Measurements from ENCODE around the gene INPP5E.

DNA sequence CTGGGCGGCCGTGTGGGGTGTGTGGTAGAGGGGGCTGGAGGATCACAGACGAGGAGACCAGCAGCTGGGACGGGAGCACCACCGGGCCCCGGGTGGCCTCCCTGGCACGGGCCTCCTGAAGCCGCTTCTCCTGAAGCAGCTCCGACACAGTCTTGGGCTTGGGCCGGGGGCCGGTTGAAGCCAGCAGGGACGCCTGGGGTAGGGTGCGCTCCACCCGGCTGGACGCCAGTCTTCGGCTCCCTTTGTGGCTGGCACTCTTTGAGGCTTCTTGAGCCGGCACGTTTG is 60.7 kb downstream of the INPP5E start:
- TF ChIP-seq, protein P1, sequence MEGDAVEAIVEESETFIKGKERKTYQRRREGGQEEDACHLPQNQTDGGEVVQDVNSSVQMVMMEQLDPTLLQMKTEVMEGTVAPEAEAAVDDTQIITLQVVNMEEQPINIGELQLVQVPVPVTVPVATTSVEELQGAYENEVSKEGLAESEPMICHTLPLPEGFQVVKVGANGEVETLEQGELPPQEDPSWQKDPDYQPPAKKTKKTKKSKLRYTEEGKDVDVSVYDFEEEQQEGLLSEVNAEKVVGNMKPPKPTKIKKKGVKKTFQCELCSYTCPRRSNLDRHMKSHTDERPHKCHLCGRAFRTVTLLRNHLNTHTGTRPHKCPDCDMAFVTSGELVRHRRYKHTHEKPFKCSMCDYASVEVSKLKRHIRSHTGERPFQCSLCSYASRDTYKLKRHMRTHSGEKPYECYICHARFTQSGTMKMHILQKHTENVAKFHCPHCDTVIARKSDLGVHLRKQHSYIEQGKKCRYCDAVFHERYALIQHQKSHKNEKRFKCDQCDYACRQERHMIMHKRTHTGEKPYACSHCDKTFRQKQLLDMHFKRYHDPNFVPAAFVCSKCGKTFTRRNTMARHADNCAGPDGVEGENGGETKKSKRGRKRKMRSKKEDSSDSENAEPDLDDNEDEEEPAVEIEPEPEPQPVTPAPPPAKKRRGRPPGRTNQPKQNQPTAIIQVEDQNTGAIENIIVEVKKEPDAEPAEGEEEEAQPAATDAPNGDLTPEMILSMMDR (IDR thresholded peaks at IDR 0.05) = no peak
- no peak for TF ChIP-seq EZH2 (IDR thresholded peaks at IDR 0.05; ENCODE audit: borderline replicate concordance, insufficient read depth, low read depth, low read length, poor library complexity, severe bottlenecking)
